GM10266 (cell line): Measurements from ENCODE around the gene ANKRD2.
"Not testable (repeated sequence)": the region's sequence is repeated elsewhere in the genome, so short reads cannot be mapped to it uniquely, and the experiment has no call there.

Experiments used
- DNase-seq: peaks from one replicate; pipeline ENCODE4 v3.0.0; 2012; ENCODE audit errors: extremely low spot score
- TF ChIP-seq, protein P1 (sequence below): IDR thresholded peaks from 2 replicates; pipeline ENCODE4 v1.5.1; 2012; ENCODE audit warnings: mild to moderate bottlenecking, low read depth; ENCODE audit not compliant: control insufficient read depth, insufficient read depth; ENCODE audit errors: missing control alignments

The ANKRD2 gene

DNA sequence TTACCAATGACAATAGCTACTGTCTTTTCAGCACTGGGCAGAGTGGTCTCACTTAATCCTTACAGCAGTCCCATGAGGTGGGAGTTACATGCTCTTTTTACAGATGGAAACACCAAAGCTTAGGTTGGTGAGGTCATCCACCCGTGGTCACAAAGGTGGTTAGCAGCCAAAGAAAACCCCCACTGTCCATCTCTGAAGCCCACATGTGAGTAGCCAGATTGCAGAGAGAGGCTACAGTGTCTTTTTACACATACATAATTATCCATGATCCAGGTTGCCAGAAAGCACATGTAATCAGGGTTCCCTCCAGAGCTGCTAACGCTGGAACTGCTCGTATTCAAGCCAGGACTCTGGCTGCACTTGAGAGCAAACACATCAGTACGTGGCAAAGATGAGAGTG lies 24.6 kb upstream of the ANKRD2 start:
- no peak for DNase-seq
- TF ChIP-seq, protein P1, sequence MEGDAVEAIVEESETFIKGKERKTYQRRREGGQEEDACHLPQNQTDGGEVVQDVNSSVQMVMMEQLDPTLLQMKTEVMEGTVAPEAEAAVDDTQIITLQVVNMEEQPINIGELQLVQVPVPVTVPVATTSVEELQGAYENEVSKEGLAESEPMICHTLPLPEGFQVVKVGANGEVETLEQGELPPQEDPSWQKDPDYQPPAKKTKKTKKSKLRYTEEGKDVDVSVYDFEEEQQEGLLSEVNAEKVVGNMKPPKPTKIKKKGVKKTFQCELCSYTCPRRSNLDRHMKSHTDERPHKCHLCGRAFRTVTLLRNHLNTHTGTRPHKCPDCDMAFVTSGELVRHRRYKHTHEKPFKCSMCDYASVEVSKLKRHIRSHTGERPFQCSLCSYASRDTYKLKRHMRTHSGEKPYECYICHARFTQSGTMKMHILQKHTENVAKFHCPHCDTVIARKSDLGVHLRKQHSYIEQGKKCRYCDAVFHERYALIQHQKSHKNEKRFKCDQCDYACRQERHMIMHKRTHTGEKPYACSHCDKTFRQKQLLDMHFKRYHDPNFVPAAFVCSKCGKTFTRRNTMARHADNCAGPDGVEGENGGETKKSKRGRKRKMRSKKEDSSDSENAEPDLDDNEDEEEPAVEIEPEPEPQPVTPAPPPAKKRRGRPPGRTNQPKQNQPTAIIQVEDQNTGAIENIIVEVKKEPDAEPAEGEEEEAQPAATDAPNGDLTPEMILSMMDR = no peak

DNA sequence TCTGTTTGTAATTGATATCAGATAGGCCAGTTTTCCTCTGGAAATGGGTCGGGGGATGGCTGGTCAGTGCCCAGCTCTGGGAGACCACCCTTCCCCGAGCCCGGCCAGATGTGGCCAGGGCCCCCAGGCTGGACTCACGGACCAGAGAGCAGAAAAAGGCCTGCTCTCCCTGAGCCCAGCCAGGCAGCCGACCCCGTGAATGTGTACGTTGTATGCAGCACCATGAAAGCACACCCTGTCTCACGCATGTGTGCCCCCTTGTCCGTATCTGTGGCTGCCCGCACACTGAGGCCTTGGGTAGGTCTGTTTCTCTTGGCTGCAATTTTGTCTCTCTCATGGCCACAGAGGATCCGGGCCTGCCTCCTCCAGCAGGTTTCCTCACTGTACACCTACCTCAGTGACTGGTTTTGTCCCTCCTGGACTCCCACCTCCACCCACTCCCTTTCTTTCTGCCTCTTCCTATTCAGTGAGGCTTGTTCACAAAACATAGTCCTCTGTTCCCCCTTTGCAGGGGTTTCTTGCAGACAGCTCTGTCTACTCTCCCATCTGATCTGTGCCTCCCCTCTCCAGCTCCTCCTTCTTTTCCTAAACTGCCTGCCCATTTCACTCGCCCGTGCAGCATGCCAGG lies 23.6 kb upstream of the ANKRD2 start:
- DNase-seq = no peak
- TF ChIP-seq, protein P1 = no peak

DNA sequence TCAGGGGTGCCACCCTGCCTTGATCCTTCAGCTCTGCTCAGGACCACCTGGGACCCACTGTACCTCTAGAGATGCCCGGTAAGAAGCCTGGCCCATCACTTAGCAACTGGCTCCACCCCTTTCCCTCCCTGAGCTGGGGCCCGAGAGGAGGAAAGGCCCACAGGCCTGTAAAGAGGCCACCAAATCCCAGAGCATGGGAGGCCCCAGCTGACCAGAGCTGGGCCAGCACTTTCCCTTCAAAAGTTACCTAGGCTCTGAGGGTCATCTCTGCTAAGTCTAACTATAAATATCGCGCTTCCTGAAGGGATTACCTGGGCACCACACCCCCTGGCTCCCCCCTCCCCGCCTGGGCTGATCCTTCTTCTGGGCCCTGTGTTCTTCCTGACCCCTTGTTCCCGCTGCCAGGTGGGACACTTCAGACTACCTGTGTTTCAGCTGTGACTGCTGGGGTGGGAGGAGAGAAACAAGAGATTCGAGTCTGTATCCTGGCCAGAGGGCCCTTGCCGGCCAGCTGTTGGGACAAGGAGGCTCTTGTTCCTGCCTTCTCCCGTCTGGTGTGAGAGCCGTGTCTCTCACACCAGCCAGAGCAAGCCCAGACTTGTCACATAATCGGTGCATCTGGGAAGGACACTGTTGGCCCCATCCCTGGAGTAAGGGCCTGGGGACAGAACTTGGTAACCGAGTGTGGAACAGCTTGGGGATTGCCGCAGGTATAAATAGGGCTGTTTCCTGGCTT lies 22.8 kb upstream of the ANKRD2 start:
- no peak for DNase-seq
- TF ChIP-seq, protein P1 = no peak

DNA sequence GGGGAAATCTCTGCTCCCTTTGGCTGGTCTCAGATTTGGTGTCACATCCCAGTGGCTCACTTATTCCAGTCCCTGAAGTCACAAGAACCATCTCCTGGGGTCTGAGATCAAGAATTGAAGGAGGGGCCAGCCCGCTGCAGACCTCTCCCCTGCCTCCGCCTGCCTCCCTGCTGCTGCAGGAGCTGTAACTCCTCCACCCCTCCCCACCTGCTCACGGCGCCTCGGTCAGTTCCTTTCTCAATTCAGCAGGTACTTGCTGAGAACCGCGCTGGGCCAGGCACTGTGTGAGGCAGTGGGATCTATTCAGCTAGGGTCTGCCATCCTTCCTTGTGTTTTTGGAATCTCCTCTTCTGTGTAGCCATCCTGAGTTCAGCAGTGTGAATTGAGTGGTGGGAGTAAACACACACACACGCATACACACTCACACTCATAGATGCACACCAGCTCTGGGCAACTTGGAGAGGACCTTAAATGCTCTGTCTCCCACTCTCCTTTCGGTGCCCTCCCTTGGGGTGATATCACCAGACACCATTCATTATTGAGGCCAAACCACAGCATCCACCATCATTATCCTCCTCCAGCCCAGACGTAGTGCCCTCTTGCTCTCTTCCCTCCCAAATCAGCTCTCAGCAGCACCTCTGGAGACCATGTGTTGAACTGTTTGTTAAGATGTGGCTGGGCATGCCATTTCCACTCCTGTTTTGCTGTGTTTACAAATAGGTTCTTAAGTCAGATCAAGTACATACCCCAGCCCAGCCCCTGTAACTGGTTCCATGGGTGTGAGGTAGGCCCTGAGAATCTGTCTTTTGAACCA lies 22.0 kb upstream of the ANKRD2 start:
- TF ChIP-seq, protein P1 = no peak
- no peak for DNase-seq

DNA sequence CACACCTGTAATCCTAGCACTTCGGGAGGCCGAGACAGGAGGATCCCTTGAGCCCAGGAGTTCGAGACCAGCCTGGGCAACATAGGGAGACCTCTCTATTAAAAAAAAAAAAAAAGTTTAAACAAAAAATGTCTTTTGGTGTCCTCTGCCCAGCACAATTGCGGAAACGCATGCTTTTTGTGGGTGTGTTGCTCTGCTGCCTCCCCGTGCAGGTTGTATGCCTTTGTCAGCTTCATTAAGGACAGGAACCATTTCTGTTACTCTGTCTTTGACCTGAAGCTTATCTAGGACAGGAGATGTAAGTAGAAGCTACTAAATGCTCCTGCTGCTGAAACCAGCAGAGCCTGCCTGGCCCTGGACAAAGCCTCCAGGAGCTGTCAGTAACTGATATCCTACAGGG lies 21.3 kb upstream of the ANKRD2 start:
- TF ChIP-seq, protein P1 = no peak
- no peak for DNase-seq

DNA sequence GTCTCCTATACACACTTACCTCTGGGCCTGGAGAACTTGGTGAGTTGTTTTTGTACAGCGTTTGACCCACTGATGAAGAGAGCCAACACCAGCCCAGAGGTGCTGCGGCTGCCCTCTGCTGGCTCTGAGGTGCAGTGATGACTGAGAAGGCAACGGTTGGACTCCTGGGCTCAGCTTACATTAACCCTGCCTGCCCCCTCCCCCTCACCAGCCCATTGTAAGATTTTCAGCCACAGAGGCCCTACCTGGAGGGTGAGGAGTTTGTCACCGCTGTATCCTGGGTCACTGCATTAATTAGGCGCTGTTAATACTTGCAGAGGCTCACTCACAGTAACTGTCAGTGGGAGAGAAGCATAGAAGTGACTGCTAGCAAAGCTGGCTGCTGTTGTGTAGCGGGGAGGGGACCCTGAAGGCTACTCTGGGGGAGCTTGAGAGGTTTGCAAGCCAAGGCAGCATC lies 19.0 kb upstream of the ANKRD2 start:
- peak; percentile 60 for DNase-seq
- TF ChIP-seq, protein P1 = peak; percentile 77

DNA sequence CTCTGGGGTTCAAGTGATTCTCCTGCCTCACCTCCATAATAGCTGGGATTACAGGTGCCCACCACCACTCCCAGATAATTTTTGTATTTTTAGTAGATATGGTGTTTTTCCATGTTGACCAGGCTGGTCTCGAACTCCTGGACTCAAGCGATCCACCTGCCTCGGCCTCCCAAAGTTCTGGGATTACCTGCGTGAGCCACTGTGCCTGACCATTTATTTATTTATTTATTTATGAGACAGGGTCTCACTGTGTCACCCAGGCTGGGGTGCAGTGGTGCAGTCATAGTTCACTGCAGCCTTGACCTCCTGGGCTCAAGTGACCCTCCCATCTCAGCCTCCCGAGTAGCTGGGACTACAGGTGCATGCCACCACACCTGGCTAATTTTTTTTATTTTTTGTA lies 18.2 kb upstream of the ANKRD2 start:
- not testable (repeated sequence) for DNase-seq

DNA sequence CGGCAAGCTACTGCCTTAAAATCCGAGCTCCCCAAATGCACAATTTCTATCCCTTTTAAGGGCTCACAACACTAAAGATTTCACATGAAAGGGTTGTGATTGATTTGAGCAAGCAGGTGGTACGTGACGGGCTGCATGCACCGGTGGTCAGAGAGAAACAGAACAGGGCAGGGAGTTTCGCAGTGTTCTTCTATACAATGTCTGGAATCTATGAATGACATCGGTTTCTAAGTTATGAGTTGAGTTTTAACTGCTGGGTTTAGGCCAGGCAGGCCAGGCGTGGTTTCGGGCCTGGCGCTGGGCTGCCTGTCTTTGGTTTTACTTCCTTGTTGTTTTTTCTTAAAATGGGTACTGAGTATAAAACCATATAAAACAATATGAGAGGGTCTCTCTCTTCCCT lies 17.0 kb upstream of the ANKRD2 start:
- not testable (repeated sequence) for DNase-seq

DNA sequence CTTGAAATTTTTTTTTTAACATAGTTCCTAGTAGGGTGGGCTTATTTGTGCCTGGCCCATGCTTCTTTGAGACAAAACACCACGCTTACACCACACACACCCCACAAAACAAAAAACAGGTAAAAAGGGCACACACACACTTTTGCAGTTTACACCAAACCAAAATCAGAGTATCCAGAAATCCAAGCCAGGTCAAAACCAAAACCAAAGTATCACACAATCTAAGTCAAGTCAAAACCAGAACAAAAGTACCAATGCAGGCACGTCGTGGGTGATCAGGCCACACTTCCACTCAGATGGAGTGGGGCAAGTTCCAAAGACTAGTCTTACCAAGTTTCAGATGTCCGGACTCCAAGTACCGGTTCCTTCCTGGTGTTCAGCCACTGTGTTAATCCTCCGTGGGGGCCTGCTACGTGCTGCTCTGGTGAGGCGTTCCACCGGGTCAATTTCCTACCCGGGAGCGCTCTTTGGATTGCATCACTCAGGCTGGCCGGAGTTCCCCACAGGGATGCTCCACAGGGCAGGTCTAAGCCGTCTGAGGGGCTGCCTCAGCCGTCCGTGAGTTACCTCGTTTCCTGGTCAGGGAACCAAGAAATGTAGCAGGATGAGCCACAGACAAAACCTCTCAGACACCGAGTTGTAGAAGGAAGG lies 11.7 kb upstream of the ANKRD2 start:
- not testable (repeated sequence) for DNase-seq

DNA sequence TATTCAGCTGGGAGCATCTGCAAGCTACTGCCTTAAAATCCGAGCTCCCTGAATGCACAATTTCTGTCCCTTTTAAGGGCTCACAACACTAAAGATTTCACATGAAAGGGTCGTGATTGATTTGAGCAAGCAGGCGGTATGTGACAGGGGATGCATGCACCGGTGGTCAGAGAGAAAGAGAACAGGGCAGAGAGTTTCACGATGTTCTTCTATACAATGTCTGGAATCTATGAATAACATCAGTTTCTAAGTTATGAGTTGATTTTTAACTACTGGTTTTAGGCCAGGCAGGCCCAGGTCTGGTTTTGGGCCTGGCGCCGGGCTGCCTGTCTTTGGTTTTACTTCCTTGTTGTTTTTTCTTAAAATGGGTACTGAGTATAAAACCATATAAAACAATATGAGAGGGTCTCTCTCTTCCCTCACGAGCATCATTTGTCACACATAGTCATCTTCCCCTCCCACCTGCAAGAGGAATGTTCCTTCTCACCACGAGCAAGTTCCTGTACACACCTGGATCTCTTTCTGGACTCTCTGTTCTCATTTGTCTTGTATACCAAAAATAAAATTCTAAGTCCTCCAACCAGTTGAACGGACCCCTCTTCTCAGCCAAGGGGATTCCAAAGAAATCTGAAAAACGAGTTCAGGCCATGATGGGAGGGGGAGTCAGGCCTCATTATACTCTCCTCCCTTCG lies 11.0 kb upstream of the ANKRD2 start:
- DNase-seq = not testable (repeated sequence)

DNA sequence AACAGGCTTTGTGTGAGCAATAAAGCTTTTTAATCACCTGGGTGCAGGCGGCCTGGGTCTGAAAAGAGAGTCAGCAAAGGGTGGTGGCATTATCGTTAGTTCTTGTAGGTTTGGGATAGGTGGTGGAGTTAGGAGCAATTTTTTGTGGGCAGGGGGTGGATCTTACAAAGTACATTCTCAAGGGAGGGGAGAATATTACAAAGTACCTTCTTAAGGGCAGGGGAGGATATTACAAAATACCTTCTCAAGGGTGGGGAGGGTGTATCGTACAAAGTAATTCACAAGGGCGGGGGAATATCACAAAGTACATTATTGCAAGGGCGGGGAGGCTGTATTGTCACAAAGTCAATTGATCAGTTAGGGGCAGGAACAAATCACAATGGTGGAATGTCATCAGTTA lies 10.2 kb upstream of the ANKRD2 start:
- DNase-seq = not testable (repeated sequence)
